A673 (cell line): ENCODE results near the gene WDR7. TPM values are rescaled to one million over a fixed set of nuclear protein-coding genes. Genes with fewer than 3 reads are reported as not detected.

ENCODE experiments used
- BruUV-seq: library from RNA; stranded (reverse); fragments of 400-500 nt; replicated peaks from 2 replicates; lab custom pipeline; 2021; lab: Mats Ljungman, UMichigan
- CTCF ChIA-PET: fragments of 300-600 bp; sonication (Branson Sonifier 250); formaldehyde crosslinking; loops from one replicate; lab custom pipeline; 2022; ENCODE audit warnings: antibody characterized with exemption; lab: Charles Lee
- POLR2A ChIA-PET: fragments of 300-600 bp; sonication (Branson Sonifier 250); formaldehyde crosslinking; loops from one replicate; lab custom pipeline; 2022; ENCODE audit warnings: antibody characterized with exemption; ENCODE audit not compliant: low non-redundant PET; lab: Charles Lee
- DNase-seq: peaks from one replicate; pipeline ENCODE4 v3.0.0-alpha.2; 2015; ENCODE audit warnings: low spot score
- H3K27ac ChIP-seq: fragments of 200-600 bp; sonication (generic); 2 replicates; pipeline ENCODE4 v1.5.1; 2016; ENCODE audit warnings: mixed run types, low read depth, mild to moderate bottlenecking, mixed read lengths, antibody characterized with exemption, low read length; ENCODE audit not compliant: poor library complexity, severe bottlenecking
- H3K27me3 ChIP-seq: fragments of 200-600 bp; sonication (generic); replicated peaks from 2 replicates; pipeline ENCODE4 v1.6.1; 2017; ENCODE audit warnings: mixed run types, low read depth, mild to moderate bottlenecking, mixed read lengths, antibody characterized with exemption, low read length; ENCODE audit not compliant: insufficient read depth, poor library complexity
- H3K36me3 ChIP-seq: fragments of 200-600 bp; sonication (generic); 2 replicates; pipeline ENCODE4 v1.6.1; 2016; ENCODE audit warnings: mixed run types, mild to moderate bottlenecking, mixed read lengths, antibody characterized with exemption, low read length; ENCODE audit not compliant: insufficient read depth, poor library complexity, severe bottlenecking
- H3K4me1 ChIP-seq: fragments of 200-600 bp; sonication (generic); 2 replicates; pipeline ENCODE4 v1.6.1; 2017; ENCODE audit warnings: mixed run types, mild to moderate bottlenecking, mixed read lengths, antibody characterized with exemption, low read length; ENCODE audit not compliant: insufficient read depth, poor library complexity, severe bottlenecking
- H3K4me3 ChIP-seq: fragments of 200-600 bp; sonication (generic); 2 replicates; pipeline ENCODE4 v1.5.1; 2016; ENCODE audit warnings: low read depth, mixed run types, mild to moderate bottlenecking, mixed read lengths, low read length; ENCODE audit not compliant: poor library complexity, severe bottlenecking
- H3K9me3 ChIP-seq: fragments of 200-600 bp; sonication (generic); 2 replicates; pipeline ENCODE4 v1.6.1; 2016; ENCODE audit warnings: mixed run types, low read depth, mild to moderate bottlenecking, mixed read lengths, antibody characterized with exemption, low read length; ENCODE audit not compliant: poor library complexity, severe bottlenecking
- EZH2 ChIP-seq: fragments of 200-600 bp; sonication (generic); IDR thresholded peaks from 2 replicates; pipeline ENCODE4 v1.6.1; 2017; ENCODE audit warnings: borderline replicate concordance, low read depth, mild to moderate bottlenecking, mixed read lengths, antibody characterized with exemption, low read length; ENCODE audit not compliant: poor library complexity, severe bottlenecking
- intact Hi-C: fragments of 100-400 bp; cut with micrococcal nuclease; formaldehyde crosslinking; loops from one replicate; pipeline ENCODE4 v1.10.0; 2022; ENCODE audit not compliant: unreplicated experiment
- total RNA-seq: library from RNA; stranded (reverse); gene quantifications from 2 replicates; pipeline ENCODE4 v1.2.3, GENCODE V29; 2021
- TF ChIP-seq, protein P1 (sequence below): fragments of 300-800, 200-600 bp; sonication (generic); conservative IDR thresholded peaks from 2 replicates; pipeline ENCODE4 v1.5.1; 2017; ENCODE audit warnings: low read depth, mild to moderate bottlenecking, antibody characterized with exemption, low read length, moderate library complexity, mixed read lengths

WDR7 gene
- total RNA-seq, 1 experiment from 2014 or later, result 21.2 TPM

- H3K27ac ChIP-seq, result no peak overlapping the region
- H3K27me3 ChIP-seq, result no peaks in the 10 kb centered on the region
- ChIA-PET CTCF (no interaction called here), POLR2A (no interaction called here)
- no peak overlapping the region for H3K4me3 ChIP-seq
- intact Hi-C loops, result no loop called here
- no peaks in the 10 kb centered on the region for H3K36me3 ChIP-seq
- no peaks in the 10 kb centered on the region for H3K9me3 ChIP-seq
- TF ChIP-seq EZH2, result no peak
- TF ChIP-seq, protein P1, sequence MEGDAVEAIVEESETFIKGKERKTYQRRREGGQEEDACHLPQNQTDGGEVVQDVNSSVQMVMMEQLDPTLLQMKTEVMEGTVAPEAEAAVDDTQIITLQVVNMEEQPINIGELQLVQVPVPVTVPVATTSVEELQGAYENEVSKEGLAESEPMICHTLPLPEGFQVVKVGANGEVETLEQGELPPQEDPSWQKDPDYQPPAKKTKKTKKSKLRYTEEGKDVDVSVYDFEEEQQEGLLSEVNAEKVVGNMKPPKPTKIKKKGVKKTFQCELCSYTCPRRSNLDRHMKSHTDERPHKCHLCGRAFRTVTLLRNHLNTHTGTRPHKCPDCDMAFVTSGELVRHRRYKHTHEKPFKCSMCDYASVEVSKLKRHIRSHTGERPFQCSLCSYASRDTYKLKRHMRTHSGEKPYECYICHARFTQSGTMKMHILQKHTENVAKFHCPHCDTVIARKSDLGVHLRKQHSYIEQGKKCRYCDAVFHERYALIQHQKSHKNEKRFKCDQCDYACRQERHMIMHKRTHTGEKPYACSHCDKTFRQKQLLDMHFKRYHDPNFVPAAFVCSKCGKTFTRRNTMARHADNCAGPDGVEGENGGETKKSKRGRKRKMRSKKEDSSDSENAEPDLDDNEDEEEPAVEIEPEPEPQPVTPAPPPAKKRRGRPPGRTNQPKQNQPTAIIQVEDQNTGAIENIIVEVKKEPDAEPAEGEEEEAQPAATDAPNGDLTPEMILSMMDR, result no peak
- peaks cover 5% of the 10 kb centered on the region for H3K4me1 ChIP-seq
- BruUV-seq, result no TSS peak
- DNase-seq, result no peak
These were observed 322.3 kb downstream of the WDR7 start for GRCh38 chr18:56973487-56973886.

GRCh38 chr18:56974141-56974540, 323.0 kb downstream of the WDR7 start:
- POLR2A ChIA-PET, result no interaction called here
- intact Hi-C loops, result no loop called here

DNA sequence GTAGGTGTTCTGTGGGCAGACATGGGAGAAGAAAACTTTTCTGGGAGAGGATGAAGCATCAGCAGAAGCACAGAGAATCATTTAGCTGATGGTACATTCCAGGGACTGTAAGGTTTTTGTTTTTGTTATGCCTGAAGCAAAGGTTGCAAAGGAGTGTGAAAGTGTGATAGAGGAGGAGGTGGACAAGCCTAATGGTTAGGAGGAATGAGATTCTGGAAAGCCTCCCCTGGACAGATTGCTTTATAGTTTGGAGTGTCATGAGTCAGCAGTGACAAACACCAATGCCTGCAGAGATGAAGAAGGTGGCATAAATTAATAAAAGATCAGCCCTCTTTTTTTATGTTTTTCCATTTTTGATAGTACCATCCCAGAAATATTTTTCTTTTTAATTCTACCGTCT, 324.1 kb downstream of the WDR7 start:
- H3K9me3 ChIP-seq, result no peaks in the 10 kb centered on the region
- no peak for DNase-seq
- H3K4me1 ChIP-seq, result peaks cover 5% of the 10 kb centered on the region
- CTCF ChIA-PET, result no interaction called here
- intact Hi-C loops, result no loop called here
- POLR2A ChIA-PET, result no interaction called here
- BruUV-seq, result no TSS peak
- H3K36me3 ChIP-seq, result no peaks in the 10 kb centered on the region
- H3K4me3 ChIP-seq, result no peak overlapping the region
- TF ChIP-seq, protein P1, result no peak
- H3K27me3 ChIP-seq, result no peaks in the 10 kb centered on the region
- no peak overlapping the region for H3K27ac ChIP-seq

More at GRCh38 chr18:56974141-56974540, 323.0 kb downstream of the WDR7 start:
- CTCF ChIA-PET, result no interaction called here
- H3K27ac ChIP-seq, result no peak overlapping the region
- no peak for TF ChIP-seq EZH2
- TF ChIP-seq, protein P1, result no peak
- no TSS peak for BruUV-seq
- H3K4me1 ChIP-seq, result peaks cover 5% of the 10 kb centered on the region
- no peaks in the 10 kb centered on the region for H3K36me3 ChIP-seq
- no peaks in the 10 kb centered on the region for H3K27me3 ChIP-seq
- no peak for DNase-seq
- no peaks in the 10 kb centered on the region for H3K9me3 ChIP-seq
- H3K4me3 ChIP-seq, result no peak overlapping the region
